HG03060 (cell line): ENCODE results near the gene GATD1.

Experiments used
- ATAC-seq: cut with Tn5 transposase; IDR thresholded peaks from one replicate; pipeline ENCODE4 v1.9.1; 2021; ENCODE audit warnings: low read depth, moderate number of reproducible peaks; ENCODE audit not compliant: unreplicated experiment

GATD1 gene

DNA sequence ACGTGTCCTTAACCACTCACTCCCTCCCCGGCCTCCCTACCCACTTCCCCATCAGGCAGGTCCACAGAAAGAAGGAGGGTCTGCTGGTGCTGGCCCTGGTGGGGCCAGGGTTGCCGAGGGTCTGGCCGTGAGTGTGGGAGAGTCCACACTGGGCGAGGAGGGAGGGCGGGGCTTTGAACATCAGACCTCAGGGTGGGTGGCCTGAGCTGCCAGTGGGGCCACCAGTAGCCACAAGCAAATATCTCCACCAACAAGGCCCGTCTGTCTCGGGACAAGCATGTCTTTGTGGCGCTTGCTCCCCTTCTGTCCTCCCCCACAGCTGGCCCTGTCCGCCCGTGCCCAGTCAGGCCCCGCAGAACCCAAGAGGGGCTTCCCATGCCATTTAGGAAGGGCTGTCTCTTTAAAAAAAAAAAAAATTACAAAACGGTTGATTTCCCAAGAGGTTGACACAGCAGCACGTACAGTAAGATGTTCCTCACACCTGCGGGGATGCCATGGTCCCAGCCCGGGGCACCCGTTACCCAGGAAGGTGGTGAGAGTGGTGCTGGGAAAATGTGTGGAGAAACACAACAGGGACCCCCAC lies 47.7 kb downstream of the GATD1 start:
- ATAC-seq, result no peak

DNA sequence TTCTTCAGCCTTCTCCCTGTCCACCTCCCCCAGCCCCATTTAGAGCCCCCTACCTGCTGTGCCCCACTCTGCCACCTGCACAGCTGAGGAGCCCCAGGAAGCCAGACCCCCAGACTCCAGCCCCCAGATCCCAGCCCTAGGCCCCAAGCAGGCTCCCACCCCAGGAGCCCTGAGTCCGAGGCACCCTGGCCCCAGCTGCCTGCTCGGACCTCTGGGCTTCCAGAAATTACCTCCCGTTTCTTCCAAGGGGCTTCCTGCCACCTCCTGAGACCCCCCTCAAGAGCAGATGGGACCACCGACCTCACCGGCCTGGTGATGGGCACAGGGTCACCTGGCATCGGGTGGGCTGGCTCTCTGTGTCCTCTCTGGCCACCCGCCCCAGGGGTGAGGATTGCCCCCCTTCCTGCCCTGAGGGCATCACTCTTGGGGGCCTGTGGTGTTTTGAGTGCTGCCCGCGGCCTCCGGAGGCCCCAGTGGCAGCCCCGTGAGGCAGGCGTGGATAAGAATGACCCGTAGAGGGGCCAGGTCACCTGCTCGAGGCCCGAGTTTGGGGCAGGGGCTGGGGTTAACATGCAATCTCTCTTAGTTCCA lies 48.3 kb downstream of the GATD1 start:
- no peak for ATAC-seq

DNA sequence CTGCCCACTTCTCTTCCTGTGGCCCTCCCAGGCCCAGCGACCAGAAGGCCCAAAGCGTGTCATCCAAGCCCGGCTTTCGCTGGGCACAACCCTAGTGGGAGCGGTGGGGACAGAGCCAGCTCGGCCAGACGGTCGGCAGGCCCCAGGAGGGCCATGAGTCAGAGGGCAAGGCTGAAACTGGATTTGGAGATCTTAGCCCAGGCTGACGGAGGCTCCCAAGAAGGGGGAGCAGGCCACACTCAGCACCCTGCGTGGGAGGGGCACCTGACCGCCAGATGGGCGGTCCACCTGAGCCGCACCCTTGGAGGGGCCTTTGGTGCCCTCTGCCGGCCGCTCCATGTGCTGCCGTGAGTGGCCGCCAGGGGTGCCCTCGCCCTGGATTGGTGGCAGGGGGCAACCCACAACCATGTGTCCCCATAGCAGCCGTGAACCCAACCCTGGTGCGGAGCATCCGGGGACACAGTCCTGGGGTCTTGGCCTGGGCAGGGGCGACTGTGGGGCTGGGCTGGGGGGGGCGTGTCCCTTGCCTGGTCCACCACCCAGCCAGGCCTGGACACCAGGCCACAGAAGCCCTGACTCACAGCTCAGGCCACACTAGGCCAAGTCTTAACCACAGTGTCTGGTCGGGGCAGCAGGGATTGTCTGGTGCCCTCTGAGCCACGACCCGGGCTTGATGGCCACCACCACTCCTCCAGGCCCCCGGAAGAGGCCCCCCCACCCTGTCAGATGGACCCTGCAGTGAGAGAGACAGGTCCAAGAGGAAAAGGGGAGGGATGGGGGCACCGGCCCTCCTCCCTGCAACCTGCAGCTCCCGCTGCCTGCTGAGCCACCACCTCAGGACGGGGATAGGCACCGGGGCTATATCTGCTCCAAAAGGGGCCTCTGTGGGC lies 49.2 kb downstream of the GATD1 start:
- ATAC-seq, result no peak

DNA sequence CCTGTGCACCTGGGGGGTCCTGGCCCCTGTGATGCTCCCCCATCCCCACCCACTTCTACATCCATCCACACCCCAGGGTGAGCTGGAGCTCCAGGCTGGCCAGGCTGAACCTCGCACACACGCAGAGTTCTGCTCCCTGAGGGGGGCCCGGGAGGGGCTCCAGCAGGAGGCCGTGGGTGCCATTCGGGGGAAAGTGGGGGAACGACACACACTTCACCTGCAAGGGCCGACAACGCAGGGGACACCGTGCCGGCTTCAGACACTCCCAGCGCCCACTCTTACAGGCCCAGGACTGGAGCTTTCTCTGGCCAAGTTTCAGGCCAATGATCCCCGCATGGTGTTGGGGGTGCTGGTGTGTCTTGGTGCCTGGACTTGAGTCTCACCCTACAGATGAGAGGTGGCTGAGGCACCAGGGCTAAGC lies 50.0 kb downstream of the GATD1 start:
- ATAC-seq, result no peak

DNA sequence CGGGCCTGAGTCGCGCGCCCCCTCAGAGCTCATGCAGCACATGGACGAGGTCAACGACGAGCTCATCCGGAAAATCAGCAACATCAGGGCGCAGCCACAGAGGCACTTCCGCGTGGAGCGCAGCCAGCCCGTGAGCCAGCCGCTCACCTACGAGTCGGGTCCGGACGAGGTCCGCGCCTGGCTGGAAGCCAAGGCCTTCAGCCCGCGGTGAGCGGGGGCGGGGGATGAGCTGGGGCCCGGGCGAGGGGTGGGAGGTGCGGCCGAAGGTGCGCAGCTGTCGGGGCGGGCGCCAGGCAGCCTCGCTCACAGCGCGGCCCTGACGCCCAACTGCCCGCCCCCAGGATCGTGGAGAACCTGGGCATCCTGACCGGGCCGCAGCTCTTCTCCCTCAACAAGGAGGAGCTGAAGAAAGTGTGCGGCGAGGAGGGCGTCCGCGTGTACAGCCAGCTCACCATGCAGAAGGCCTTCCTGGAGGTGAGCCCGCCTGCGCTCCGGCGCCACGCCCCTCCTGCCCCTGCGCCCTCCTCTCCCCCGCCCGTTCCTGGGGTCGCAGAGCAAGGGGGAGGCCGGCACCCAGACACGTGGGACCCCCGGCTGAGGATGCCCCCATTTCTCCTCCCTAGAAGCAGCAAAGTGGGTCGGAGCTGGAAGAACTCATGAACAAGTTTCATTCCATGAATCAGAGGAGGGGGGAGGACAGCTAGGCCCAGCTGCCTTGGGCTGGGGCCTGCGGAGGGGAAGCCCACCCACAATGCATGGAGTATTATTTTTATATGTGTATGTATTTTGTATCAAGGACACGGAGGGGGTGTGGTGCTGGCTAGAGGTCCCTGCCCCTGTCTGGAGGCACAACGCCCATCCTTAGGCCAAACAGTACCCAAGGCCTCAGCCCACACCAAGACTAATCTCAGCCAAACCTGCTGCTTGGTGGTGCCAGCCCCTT lies 50.7 kb downstream of the GATD1 start:
- no peak for ATAC-seq

DNA sequence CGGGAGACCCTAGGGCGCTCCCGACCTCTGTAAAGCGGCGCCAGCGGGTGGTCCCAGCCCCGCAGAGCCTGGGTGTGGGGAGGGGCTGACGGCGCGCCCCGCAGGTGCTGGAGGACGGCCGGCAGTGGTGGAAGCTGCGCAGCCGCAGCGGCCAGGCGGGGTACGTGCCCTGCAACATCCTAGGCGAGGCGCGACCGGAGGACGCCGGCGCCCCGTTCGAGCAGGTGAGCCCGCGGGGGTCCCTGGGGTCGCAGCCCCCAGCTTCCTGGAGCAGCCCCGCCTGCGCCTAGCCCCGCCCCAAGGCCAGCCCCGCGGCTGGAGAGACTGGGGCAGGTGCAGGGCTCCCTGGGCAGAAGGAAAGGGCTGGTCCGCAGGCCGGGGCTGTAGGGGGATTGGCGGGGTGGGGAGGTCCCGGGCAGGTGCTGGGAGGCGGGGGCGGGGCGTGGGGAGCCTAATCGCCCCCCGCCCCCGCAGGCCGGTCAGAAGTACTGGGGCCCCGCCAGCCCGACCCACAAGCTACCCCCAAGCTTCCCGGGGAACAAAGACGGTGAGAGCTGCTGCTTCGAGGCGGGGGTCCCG lies 51.6 kb downstream of the GATD1 start:
- no peak for ATAC-seq

DNA sequence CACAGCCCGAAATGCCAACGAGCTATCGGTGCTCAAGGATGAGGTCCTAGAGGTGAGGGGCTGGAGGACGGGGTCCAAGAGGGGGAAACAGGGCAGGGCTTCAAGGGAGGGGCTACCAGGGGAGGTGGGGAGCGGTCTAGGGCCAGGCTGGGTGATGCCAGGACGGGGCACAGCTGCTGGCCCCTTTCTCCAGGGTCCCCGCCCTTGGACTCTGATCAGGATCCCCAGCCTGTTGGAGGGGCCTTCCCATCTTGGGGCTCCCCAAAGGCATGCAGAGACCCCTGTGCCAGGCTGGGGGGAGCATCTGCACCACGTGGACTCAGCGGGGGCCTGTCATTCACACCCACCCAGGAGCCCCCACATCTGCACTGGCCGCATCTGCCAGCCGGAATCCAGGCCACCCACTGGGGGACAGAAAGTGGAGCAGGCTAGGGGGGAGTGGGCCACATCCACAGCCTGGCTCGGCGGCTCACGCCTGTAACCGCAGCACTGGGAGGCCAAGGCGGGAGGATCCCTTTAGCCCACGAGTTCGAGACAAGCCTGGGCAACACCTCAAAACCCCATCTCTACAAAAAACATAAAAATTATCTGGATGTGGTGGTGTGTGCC lies 52.4 kb downstream of the GATD1 start:
- no peak for ATAC-seq

DNA sequence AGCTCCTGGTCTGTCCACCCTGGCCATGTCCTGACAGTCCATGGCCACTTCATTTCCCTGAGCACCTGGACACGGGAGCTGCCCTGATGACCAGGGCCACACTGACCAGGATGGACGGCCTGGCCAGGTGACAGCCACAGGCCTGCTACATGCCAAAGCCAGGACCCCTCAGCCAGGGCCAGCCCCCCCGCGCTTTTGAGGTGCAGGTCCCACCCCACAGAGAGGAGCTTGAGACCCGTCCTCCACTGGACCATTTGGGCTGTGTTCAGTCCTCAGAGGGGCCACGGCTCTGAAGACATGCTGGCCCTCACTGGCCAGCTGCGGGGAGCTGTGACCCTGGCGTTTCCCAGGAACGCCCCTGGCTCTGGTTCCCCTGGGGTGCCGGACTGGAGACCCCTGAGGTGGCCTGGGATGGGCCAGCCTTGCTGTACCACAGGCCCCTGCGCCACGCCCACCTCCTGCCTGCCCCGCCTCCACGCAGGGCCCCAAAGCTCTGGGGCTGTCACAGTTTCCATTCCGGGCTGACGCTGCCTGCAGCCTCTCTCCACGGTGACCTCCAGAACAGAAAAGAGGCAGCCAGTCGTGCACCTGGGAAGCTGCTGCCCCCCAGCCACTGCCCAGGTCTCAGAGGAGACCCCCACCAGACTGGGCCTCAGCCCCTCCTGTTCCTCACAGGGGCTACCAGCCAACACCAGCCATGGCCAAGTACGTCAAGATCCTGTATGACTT lies 53.1 kb downstream of the GATD1 start:
- ATAC-seq, result no peak

DNA sequence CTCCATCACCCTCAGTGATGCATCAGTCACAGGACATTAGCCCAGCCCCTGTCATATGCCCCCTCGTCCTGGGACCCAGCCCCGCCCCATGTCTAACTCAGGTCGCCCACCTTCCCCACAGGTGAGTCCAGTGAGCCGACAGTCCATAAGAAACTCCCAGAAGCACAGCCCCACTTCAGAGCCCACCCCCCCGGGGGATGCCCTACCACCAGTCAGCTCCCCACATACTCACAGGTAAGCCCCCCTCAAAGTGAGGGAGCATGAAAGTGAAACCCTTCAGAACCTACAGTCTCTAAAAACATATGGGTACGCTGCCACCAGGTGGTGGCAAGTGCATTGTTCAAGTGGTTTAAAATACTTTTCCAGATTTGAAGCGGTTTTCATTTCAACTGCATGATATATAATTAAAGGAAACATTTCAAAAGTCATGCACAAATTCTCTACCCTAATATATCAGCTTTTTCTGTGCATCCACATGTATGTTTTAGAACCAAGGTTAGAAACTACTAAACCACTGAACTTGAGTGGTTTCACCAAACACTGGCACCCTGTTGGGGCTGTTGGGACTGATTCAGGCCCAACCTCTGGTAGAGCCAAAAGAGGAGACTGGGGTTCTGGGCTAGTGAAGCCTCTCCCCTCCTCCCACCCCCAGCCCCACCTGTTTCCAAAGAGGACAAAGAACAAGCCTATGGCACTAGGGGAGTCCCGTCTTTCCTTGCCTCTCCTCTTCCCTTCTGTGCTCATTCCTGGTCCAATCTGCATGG lies 54.0 kb downstream of the GATD1 start:
- ATAC-seq, result no peak

DNA sequence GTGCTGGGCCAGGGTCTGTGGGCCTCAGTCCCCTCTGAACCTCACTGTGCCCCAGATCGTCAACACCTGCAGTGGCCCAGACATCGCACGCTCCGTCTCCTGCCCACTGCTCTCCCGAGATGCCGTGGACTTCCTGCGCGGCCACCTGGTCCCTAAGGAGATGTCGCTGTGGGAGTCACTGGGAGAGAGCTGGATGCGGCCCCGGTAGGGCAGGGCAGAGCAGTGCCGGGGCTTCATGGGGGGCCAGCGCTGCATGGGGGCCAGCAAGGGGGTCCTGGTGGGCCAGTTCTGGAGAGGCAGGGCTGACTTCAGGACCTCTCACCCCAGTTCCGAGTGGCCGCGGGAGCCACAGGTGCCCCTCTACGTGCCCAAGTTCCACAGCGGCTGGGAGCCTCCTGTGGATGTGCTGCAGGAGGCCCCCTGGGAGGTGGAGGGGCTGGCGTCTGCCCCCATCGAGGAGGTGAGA lies 54.9 kb downstream of the GATD1 start:
- no peak for ATAC-seq

DNA sequence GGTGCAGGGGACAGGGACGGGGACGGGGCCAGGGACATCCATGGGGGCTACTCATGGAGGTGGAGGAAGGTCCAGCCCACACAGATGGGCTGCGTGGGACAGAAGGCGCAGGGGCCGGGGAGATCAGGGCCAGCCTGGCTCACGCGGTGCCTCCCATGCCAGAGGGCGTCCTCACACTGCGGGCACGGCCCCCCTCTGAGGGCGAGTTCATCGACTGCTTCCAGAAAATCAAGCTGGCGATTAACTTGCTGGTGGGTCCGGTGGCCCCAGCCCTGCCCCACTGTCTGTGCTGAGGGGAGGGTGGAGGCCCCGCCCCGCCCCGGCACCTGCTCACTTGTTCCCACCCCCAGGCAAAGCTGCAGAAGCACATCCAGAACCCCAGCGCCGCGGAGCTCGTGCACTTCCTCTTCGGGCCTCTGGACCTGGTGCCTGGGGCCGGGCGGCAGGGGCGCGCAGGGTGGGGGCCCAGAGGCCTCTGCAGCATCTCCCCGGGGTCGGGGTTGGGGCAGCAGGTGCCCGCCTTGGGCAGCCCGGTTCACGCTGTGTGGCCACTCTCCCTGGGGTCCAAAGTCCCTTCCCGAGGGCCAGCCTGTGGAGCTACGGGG lies 55.4 kb downstream of the GATD1 start:
- ATAC-seq, result no peak

DNA sequence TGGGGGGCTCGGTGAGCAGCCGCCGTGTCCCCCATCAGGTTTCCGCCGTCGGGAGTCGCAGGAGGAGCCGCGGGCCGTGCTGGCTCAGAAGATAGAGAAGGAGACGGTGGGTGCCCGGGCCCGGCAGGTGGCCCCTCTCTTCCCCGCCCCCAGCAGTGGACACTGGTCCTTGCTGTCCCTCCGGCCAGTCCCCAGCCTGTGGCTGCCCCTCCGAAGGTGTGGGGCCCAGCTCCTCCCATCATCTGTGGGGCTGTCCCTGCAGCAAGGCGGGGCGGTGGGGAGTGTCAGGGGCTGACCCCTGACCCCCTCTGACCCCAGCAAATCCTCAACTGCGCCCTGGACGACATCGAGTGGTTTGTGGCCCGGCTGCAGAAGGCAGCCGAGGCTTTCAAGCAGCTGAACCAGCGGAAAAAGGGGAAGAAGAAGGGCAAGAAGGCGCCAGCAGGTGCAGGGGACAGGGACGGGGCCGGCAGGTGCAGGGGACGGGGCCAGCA lies 56.0 kb downstream of the GATD1 start:
- ATAC-seq, result no peak

DNA sequence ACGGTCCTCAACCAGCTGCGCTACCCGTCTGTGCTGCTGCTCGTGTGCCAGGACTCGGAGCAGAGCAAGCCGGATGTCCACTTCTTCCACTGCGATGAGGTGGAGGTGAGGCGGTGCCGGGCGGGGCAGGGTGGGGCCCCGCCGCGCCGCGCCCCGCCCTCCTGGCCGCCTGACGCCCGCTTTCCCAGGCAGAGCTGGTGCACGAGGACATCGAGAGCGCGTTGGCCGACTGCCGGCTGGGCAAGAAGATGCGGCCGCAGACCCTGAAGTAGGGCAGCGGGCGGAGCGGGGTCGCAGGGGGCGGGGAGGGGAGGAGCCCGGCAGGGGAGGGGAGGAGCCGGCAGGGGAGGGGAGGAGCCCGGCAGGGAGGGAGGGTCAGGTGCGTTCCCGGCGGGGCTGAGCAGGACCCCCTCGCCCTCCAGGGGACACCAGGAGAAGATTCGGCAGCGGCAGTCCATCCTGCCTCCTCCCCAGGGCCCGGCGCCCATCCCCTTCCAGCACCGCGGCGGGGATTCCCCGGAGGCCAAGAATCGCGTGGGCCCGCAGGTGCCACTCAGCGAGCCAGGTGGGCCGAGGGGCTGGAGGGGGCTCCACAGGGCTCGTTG lies 56.5 kb downstream of the GATD1 start:
- no peak for ATAC-seq

DNA sequence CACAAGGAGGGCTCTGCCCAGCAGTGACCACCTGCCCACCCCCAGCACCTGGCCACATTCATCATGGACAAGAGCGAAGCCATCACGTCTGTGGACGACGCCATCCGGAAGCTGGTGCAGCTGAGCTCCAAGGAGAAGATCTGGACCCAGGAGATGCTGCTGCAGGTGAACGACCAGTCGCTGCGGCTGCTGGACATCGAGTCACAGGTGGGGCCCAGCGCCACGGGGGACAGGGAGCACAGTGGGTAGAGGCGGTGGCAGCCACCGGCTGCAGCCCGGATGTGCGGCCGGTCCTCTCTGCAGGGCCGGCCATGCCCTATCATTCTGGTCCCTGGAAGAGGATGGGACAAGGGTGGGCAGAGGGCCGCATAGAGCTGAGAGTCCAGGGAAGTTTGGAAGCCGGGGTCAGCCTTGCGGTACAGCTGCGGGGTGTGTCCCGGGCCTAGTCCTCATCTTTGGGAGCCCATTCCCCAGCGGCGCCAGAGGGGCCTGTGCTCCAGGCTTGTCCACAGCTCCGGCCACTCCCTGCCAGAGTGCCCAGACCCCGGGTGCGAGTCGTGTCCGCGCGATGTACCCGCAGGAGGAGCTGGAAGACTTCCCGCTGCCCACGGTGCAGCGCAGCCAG lies 57.2 kb downstream of the GATD1 start:
- no peak for ATAC-seq

DNA sequence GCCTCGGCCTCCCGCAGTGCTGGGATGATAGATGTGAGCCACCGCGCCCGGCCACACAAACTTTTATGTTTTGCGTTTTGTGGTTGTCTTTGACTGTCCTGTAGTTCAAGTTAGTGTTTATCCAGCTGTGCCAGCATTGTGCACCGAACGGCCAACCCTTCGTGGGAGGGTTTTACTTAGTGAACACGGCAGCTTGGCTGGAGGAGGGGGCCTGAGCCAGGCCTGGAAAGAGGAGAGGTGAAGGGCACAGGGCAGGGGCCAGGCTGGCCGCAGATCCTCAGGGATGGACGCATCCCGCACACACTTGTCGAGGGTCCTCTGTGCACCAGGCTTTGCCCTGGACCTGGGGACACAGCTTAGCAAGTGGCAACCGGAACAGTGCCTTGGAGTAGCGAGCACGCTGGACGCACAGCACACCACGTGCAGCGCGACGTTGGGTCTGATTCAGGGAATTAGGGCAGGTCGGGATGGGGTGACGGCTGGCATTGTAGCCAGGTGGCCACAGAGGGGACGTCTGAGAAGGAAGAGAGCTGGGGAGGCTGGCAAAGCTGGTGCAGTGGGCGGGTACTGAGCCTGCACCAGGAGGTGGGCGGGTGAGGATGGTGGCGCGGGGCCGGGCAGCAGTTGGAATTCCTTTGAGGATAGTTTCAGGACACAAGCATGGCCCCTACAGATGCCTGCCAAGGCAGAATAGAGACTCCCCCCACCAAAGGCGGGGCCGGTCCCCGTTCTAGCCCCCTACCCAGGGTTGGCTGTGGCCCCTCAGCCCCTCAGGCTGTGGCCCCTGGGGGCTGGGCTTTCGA lies 57.9 kb downstream of the GATD1 start:
- ATAC-seq, result no peak
